A549 (cell line): ENCODE measurements around the gene TMEM171. TPM values are rescaled to one million over a fixed set of nuclear protein-coding genes. Genes with fewer than 3 reads are reported as not detected.

Experiments used
- ATAC-seq, 2 experiments: fragments of 200-7000 bp in 1 of 2; fragments of >200 bp in 1 of 2; cut with Nextera tagmentation in 1 of 2; cut with Tn5 transposase in 1 of 2; 3 replicates each; pipeline versions ENCODE4 v1.8.0 to v1.9.1; 2018 to 2020; ENCODE audit warnings: mild to moderate bottlenecking in 1 of 2, moderate library complexity in 1 of 2
- CTCF ChIA-PET: fragments of 300-600 bp; sonication (Branson Sonifier 250); formaldehyde crosslinking; extraction: SDS; loops from one replicate; lab custom pipeline; 2021; ENCODE audit warnings: antibody characterized with exemption, inconsistent platforms; lab: Yijun Ruan, JAX
- POLR2A ChIA-PET: fragments of 350-600 bp; formaldehyde crosslinking; extraction: SDS; loops from one replicate; lab custom pipeline; 2021; ENCODE audit warnings: antibody characterized with exemption, inconsistent platforms; lab: Yijun Ruan, JAX
- DNase-seq, 2 experiments: peaks; one replicate each; pipeline versions ENCODE4 v3.0.0 to v3.0.0-alpha.2; 2011 to 2016; ENCODE audit warnings: low read depth in 1 of 2, low spot score in 1 of 2
- FAIRE-seq: peaks from 2 replicates; lab custom pipeline; 2011; peaks lifted over from hg19 to GRCh38; lab: Jason Lieb, UNC
- H3K27ac ChIP-seq, 2 experiments: fragments of >200 bp; sonication (Bioruptor Twin); formaldehyde crosslinking; 3 replicates each; pipeline ENCODE4 v1.5.1; 2016 to 2017
- H3K4me1 ChIP-seq: fragments of >200 bp; sonication (Bioruptor Twin); formaldehyde crosslinking; 3 replicates; pipeline ENCODE4 v1.6.1; 2016
- H3K4me2 ChIP-seq: fragments of >200 bp; sonication (Bioruptor Twin); formaldehyde crosslinking; 3 replicates; pipeline ENCODE4 v1.6.1; 2016
- H3K4me3 ChIP-seq: fragments of >200 bp; sonication (Bioruptor Twin); formaldehyde crosslinking; 3 replicates; pipeline ENCODE4 v1.5.1; 2016
- H3K9me3 ChIP-seq: fragments of >200 bp; sonication (Bioruptor Twin); formaldehyde crosslinking; 3 replicates; pipeline ENCODE4 v1.6.1; 2016
- BCL3 ChIP-seq: fragments of >200 bp; sonication (Bioruptor Twin); formaldehyde crosslinking; IDR thresholded peaks from 3 replicates; pipeline ENCODE4 v1.6.1; 2016
- CBX2 ChIP-seq: fragments of 200-600 bp; sonication (generic); IDR thresholded peaks from 2 replicates; pipeline ENCODE4 v1.6.1; 2016; ENCODE audit warnings: low read depth, mild to moderate bottlenecking, borderline replicate concordance
- CHD2 ChIP-seq: fragments of 150-350 bp; IDR thresholded peaks from 2 replicates; pipeline ENCODE4 v1.6.1; 2014; ENCODE audit warnings: low read length; ENCODE audit not compliant: partially characterized antibody
- CHD4 ChIP-seq: fragments of 200-600 bp; sonication (generic); IDR thresholded peaks from 2 replicates; pipeline ENCODE4 v1.6.1; 2016; ENCODE audit warnings: antibody characterized with exemption, mild to moderate bottlenecking, borderline replicate concordance
- CTCF ChIP-seq: fragments of >200 bp; sonication (Bioruptor Twin); formaldehyde crosslinking; IDR thresholded peaks from 3 replicates; pipeline ENCODE4 v1.5.1; 2016
- EHMT2 ChIP-seq: fragments of 200-600 bp; sonication (generic); IDR thresholded peaks from 2 replicates; pipeline ENCODE4 v1.6.1; 2016; ENCODE audit warnings: antibody characterized with exemption, low read depth, mild to moderate bottlenecking, moderate library complexity
- EP300 ChIP-seq, 2 experiments: fragments of >200 bp; sonication (Bioruptor Twin); formaldehyde crosslinking; IDR thresholded peaks; 2 replicates in 1 of 2; 3 replicates in 1 of 2; pipeline ENCODE4 v1.6.1; 2016 to 2017
- FOSL2 ChIP-seq, 2 experiments: fragments of 450-650 bp in 1 of 2; fragments of >200 bp in 1 of 2; sonication (Bioruptor Twin) in 1 of 2; formaldehyde crosslinking; IDR thresholded peaks; 2 replicates each; pipeline versions ENCODE4 v1.5.0 to v1.6.1; 2016 to 2020; ENCODE audit warnings: mild to moderate bottlenecking in 1 of 2, moderate library complexity in 1 of 2
- FOXS1 ChIP-seq: fragments of 250-450 bp; sonication (Bioruptor Pico); IDR thresholded peaks from 2 replicates; pipeline ENCODE4 v1.5.0; 2020; ENCODE audit warnings: mild to moderate bottlenecking, moderate library complexity
- GATA3 ChIP-seq: IDR thresholded peaks from 2 replicates; pipeline ENCODE4 v1.6.1; 2012; ENCODE audit warnings: borderline replicate concordance
- HMGXB4 ChIP-seq: fragments of 250-450 bp; sonication (Bioruptor Pico); IDR thresholded peaks from 2 replicates; pipeline ENCODE4 v1.5.0; 2021; ENCODE audit warnings: mild to moderate bottlenecking, moderate library complexity, borderline replicate concordance
- HOXA7 ChIP-seq: fragments of 250-450 bp; sonication (Bioruptor Pico); IDR thresholded peaks from 2 replicates; pipeline ENCODE4 v1.5.0; 2020; ENCODE audit warnings: mild to moderate bottlenecking, moderate library complexity
- JUN ChIP-seq, 2 experiments: fragments of >200 bp; sonication (Bioruptor Twin); formaldehyde crosslinking; IDR thresholded peaks; 2 replicates in 1 of 2; 3 replicates in 1 of 2; pipeline ENCODE4 v1.6.1; 2016 to 2017
- JUNB ChIP-seq: fragments of >200 bp; sonication (Bioruptor Twin); formaldehyde crosslinking; IDR thresholded peaks from 2 replicates; pipeline ENCODE4 v1.6.1; 2016
- KDM1A ChIP-seq: fragments of 200-600 bp; sonication (generic); IDR thresholded peaks from 2 replicates; pipeline ENCODE4 v1.6.1; 2016; ENCODE audit warnings: low read depth, mild to moderate bottlenecking
- MAX ChIP-seq: IDR thresholded peaks from 2 replicates; pipeline ENCODE4 v1.6.1; 2012
- MYC ChIP-seq: IDR thresholded peaks from 2 replicates; pipeline ENCODE4 v1.6.1; 2012; ENCODE audit warnings: mild to moderate bottlenecking, inconsistent platforms, low read length, improper control_type of control experiment, borderline replicate concordance
- PHF8 ChIP-seq: fragments of 200-600 bp; sonication (generic); IDR thresholded peaks from 2 replicates; pipeline ENCODE4 v1.6.1; 2016; ENCODE audit warnings: low read depth, mild to moderate bottlenecking, antibody characterized with exemption, moderate library complexity, borderline replicate concordance
- RAD21 ChIP-seq, 2 experiments: fragments of >200 bp in 1 of 2; sonication (Bioruptor Twin) in 1 of 2; formaldehyde crosslinking in 1 of 2; IDR thresholded peaks in 1 of 2; conservative IDR thresholded peaks in 1 of 2; 2 replicates in 1 of 2; 3 replicates in 1 of 2; pipeline ENCODE4 v1.6.1; 2012 to 2018; ENCODE audit warnings: inconsistent platforms in 1 of 2
- RARB ChIP-seq: fragments of 250-450 bp; sonication (Bioruptor Pico); IDR thresholded peaks from 2 replicates; pipeline ENCODE4 v1.8.0; 2021; ENCODE audit warnings: mild to moderate bottlenecking, moderate library complexity
- RCOR1 ChIP-seq: fragments of 150-350 bp; IDR thresholded peaks from 2 replicates; pipeline ENCODE4 v1.6.1; 2014; ENCODE audit warnings: antibody characterized with exemption, low read length, low read depth
- RFX5 ChIP-seq: fragments of 450-650 bp; IDR thresholded peaks from 2 replicates; pipeline ENCODE4 v1.7.1; 2014; ENCODE audit warnings: antibody characterized with exemption, mild to moderate bottlenecking, moderate library complexity
- SMC3 ChIP-seq: fragments of >200 bp; sonication (Bioruptor Twin); formaldehyde crosslinking; IDR thresholded peaks from 3 replicates; pipeline ENCODE4 v1.6.1; 2018; ENCODE audit warnings: inconsistent platforms
- SREBF2 ChIP-seq: fragments of 450-650 bp; IDR thresholded peaks from 2 replicates; pipeline ENCODE4 v1.6.1; 2014; ENCODE audit warnings: mild to moderate bottlenecking, moderate library complexity
- WGBS: methylation state at CpG from one replicate; pipeline ENCODE4 v1.1.6; 2017; ENCODE audit errors: missing lambda C conversion rate; 5-methylcytosine and 5-hydroxymethylcytosine counted together
- polyA plus RNA-seq, 4 experiments: library from polyadenylated mRNA; depleted of rRNA in 3 of 4; stranded (reverse); fragments of >200 nt; fragmentation: RNase III in 1 of 4; extraction: RNeasy Plus Mini Kit Qiagen cat#74134 plus additional on column Dnase treatment in 1 of 4; gene quantifications; 2 replicates in 3 of 4; 3 replicates in 1 of 4; pipeline ENCODE4 v1.2.3, GENCODE V29; 2011 to 2017

TMEM171 gene
- polyA plus RNA-seq, 2 of the 4 experiments (the other 2 are of a cell fraction): 1.5 to 6.7 TPM

GRCh38 chr5:73137563-73138530 is 17.5 kb downstream of the TMEM171 start:
- ChIA-PET CTCF (interaction anchor here (1.5 to 2.1 kb wide), 2 partner anchors 33 to 80 kb away, joined by 3 to 4 read pairs; no protein-coding TSS in a partner anchor), POLR2A (no interaction called here)
- H3K4me1 ChIP-seq: no peaks in the 10 kb centered on the region
- no peaks in the 10 kb centered on the region for H3K9me3 ChIP-seq
- H3K4me3 ChIP-seq: no peak overlapping the region
- FAIRE-seq (no peak), ATAC-seq (no peak), DNase-seq (no peak)
- WGBS: 90% methylated on average over 10 of the region's 10 CpGs
- no peak overlapping the region for H3K4me2 ChIP-seq
- TF ChIP-seq SMC3: no peak
- TF ChIP-seq SREBF2: no peak
- no peak for TF ChIP-seq CBX2
- no peak for TF ChIP-seq MAX
- TF ChIP-seq RCOR1: no peak
- TF ChIP-seq HMGXB4: no peak
- TF ChIP-seq BCL3: no peak
- no peak for TF ChIP-seq CHD2
- no peak for TF ChIP-seq EHMT2
- TF ChIP-seq RFX5: no peak
- no peak for TF ChIP-seq MYC
- no peak for TF ChIP-seq KDM1A
- TF ChIP-seq FOXS1 (CRISPR knock-in tag): no peak
- no peak for TF ChIP-seq CTCF
- no peak for TF ChIP-seq HOXA7
- no peak for TF ChIP-seq RARB (CRISPR knock-in tag)
- no peak for TF ChIP-seq EP300 (IDR thresholded peaks at IDR 0.05)
- H3K27ac ChIP-seq: no peak overlapping the region

GRCh38 chr5:73139485-73139884 is 19.1 kb downstream of the TMEM171 start:
- Histone ChIP-seq H3K9me3 (no peaks in the 10 kb centered on the region), H3K4me3 (no peak overlapping the region), H3K27ac (no peak overlapping the region), H3K4me1 (no peaks in the 10 kb centered on the region), H3K4me2 (no peak overlapping the region)
- DNase-seq (no peak), ATAC-seq (no peak), FAIRE-seq (no peak)
- 63% methylated on average over 3 of the region's 3 CpGs for WGBS
- ChIA-PET CTCF (interaction anchor here (2.0 kb wide), 1 partner anchor 55 kb away, joined by 4 read pairs; no protein-coding TSS in a partner anchor), POLR2A (no interaction called here)
- TF ChIP-seq GATA3 (no peak), FOXS1 (CRISPR knock-in tag) (no peak), PHF8 (no peak), JUN (IDR thresholded peaks at IDR 0.05) (no peak), FOSL2 (IDR thresholded peaks at IDR 0.05) (no peak), FOSL2 (CRISPR knock-in tag; IDR thresholded peaks at IDR 0.05) (no peak), CHD4 (no peak), CBX2 (no peak), JUNB (no peak), RAD21 (conservative IDR thresholded peaks at IDR 0.05 in 1 of 2, IDR thresholded peaks at IDR 0.05 in 1 of 2) (no peak), RARB (CRISPR knock-in tag) (no peak)
